ENCODE data around the gene CCDC12. TPM values are rescaled to one million over a fixed set of nuclear protein-coding genes. Genes with fewer than 3 reads are reported as not detected.

The CCDC12 gene
- total RNA-seq, 1 donor from 2014 or later, result 17.9 TPM

GRCh38 chr3:46917257-46917656 lies 59.3 kb downstream of the CCDC12 start:
- no peak overlapping the region for H3K4me2 ChIP-seq
- no peak overlapping the region for H3K27ac Mint-ChIP-seq

GRCh38 chr3:46916799-46917198 lies 59.7 kb downstream of the CCDC12 start:
- H3K36me3 ChIP-seq, result peaks cover 16% of the 10 kb centered on the region
- H3K4me3 ChIP-seq, result no peak overlapping the region
- TF ChIP-seq EZH2phosphoT487 (IDR thresholded peaks at IDR 0.05) (no peak), EZH2 (IDR thresholded peaks at IDR 0.05) (no peak), CTCF (IDR thresholded peaks at IDR 0.05) (no peak)
- H3K4me1 Mint-ChIP-seq, result no peaks in the 10 kb centered on the region
- no peaks in the 10 kb centered on the region for H3K27me3 ChIP-seq
- no peak overlapping the region for H3K27ac Mint-ChIP-seq
- DNase-seq (ENCODE audit: low spot score), result no peak
- H3K4me2 ChIP-seq, result no peak overlapping the region
- peaks cover 7% of the 10 kb centered on the region for H3K27me3 Mint-ChIP-seq (ENCODE audit: insufficient read depth, low read depth)
- H3K4me1 ChIP-seq, result no peaks in the 10 kb centered on the region
- no peaks in the 10 kb centered on the region for H4K20me1 ChIP-seq (ENCODE audit: low read depth)
- peaks cover 3% of the 10 kb centered on the region for H3F3A ChIP-seq (ENCODE audit: low read depth)
- no peak overlapping the region for H3K4me3 Mint-ChIP-seq
- H3K27ac ChIP-seq, result no peak overlapping the region
- no peak overlapping the region for H3K9ac ChIP-seq
- H3K36me3 Mint-ChIP-seq, result peaks cover 37% of the 10 kb centered on the region
- no peaks in the 10 kb centered on the region for H3K9me3 ChIP-seq (ENCODE audit: low read depth)
- peaks cover 3% of the 10 kb centered on the region for H3K9me3 Mint-ChIP-seq
- H3K79me2 ChIP-seq (ENCODE audit: low read depth), result no peaks in the 10 kb centered on the region
- H2AFZ ChIP-seq (replicated peaks), result no peak overlapping the region

More at GRCh38 chr3:46917257-46917656, 59.3 kb downstream of the CCDC12 start:
- Histone ChIP-seq H3K79me2 (ENCODE audit: low read depth) (no peaks in the 10 kb centered on the region), H3K36me3 (peaks cover 16% of the 10 kb centered on the region), H3K27ac (no peak overlapping the region), H2AFZ (replicated peaks) (no peak overlapping the region), H3K27me3 (no peaks in the 10 kb centered on the region), H4K20me1 (ENCODE audit: low read depth) (no peaks in the 10 kb centered on the region), H3F3A (ENCODE audit: low read depth) (peaks cover 3% of the 10 kb centered on the region), H3K9me3 (ENCODE audit: low read depth) (no peaks in the 10 kb centered on the region), H3K4me1 (no peaks in the 10 kb centered on the region), H3K9ac (no peak overlapping the region), H3K4me3 (no peak overlapping the region)
- TF ChIP-seq CTCF (IDR thresholded peaks at IDR 0.05), result no peak
- no peak for TF ChIP-seq EZH2 (IDR thresholded peaks at IDR 0.05)
- TF ChIP-seq EZH2phosphoT487 (IDR thresholded peaks at IDR 0.05), result no peak
- peaks cover 38% of the 10 kb centered on the region for H3K36me3 Mint-ChIP-seq
- H3K27me3 Mint-ChIP-seq (ENCODE audit: insufficient read depth, low read depth), result peaks cover 7% of the 10 kb centered on the region
- no peak for DNase-seq (ENCODE audit: low spot score)
- H3K4me1 Mint-ChIP-seq, result no peaks in the 10 kb centered on the region
- H3K4me3 Mint-ChIP-seq, result no peak overlapping the region
- H3K9me3 Mint-ChIP-seq, result peaks cover 3% of the 10 kb centered on the region

GRCh38 chr3:46916278-46916677 lies 60.3 kb downstream of the CCDC12 start:
- no peaks in the 10 kb centered on the region for H3K4me1 ChIP-seq
- H2AFZ ChIP-seq (replicated peaks), result no peak overlapping the region
- H3K79me2 ChIP-seq (ENCODE audit: low read depth), result no peaks in the 10 kb centered on the region
- H3K4me2 ChIP-seq, result no peak overlapping the region
- no peak overlapping the region for H3K4me3 ChIP-seq
- TF ChIP-seq EZH2 (IDR thresholded peaks at IDR 0.05) (no peak), EZH2phosphoT487 (IDR thresholded peaks at IDR 0.05) (no peak), CTCF (IDR thresholded peaks at IDR 0.05) (no peak)
- H3K27ac ChIP-seq, result no peak overlapping the region
- Mint-ChIP-seq H3K36me3 (peaks cover 33% of the 10 kb centered on the region), H3K27me3 (ENCODE audit: insufficient read depth, low read depth) (peaks cover 4% of the 10 kb centered on the region), H3K4me1 (no peaks in the 10 kb centered on the region), H3K4me3 (no peak overlapping the region), H3K27ac (no peak overlapping the region), H3K9me3 (peaks cover 3% of the 10 kb centered on the region)
- H3F3A ChIP-seq (ENCODE audit: low read depth), result peaks cover 3% of the 10 kb centered on the region
- no peaks in the 10 kb centered on the region for H4K20me1 ChIP-seq (ENCODE audit: low read depth)
- no peak overlapping the region for H3K9ac ChIP-seq
- H3K36me3 ChIP-seq, result peaks cover 16% of the 10 kb centered on the region
- no peaks in the 10 kb centered on the region for H3K9me3 ChIP-seq (ENCODE audit: low read depth)
- DNase-seq (ENCODE audit: low spot score), result no peak
- no peaks in the 10 kb centered on the region for H3K27me3 ChIP-seq
